ENCODE data around the gene TMIE. TPM values are rescaled to one million over a fixed set of nuclear protein-coding genes. Genes with fewer than 3 reads are reported as not detected.

Gene TMIE
- total and polyA plus RNA-seq, 2 of the 8 experiments (the other 6 are each of a cell fraction or from before 2014, with no cell fraction given): 0.45 to 0.67 TPM

GRCh38 chr3:46709721-46710120 lies 8.5 kb downstream of the TMIE start:
- H3K36me3 ChIP-seq (ENCODE audit: control insufficient read depth in 2 of 4, insufficient read depth in 4 of 4, low read length in 3 of 4): no peaks in the 10 kb centered on the region
- no peaks in the 10 kb centered on the region; a peak in 2 of 7 replicates for H3K27me3 ChIP-seq (replicated peaks in 1 of 4; ENCODE audit: control insufficient read depth in 3 of 4, extremely low read depth in 1 of 4, insufficient read depth in 3 of 4, low read length in 3 of 4)
- no peak overlapping the region for H3K4me3 ChIP-seq (ENCODE audit: extremely low read depth in 1 of 4, insufficient read depth in 2 of 4, low read depth in 3 of 4, low read length in 4 of 4)
- no peak overlapping the region for H2BK5ac ChIP-seq (ENCODE audit: low read depth, low read length)
- FAIRE-seq: no peak
- no peak overlapping the region for H3K27ac ChIP-seq (ENCODE audit: low read depth, low read length)
- peaks cover 2 to 4% of the 10 kb centered on the region in 2 experiments for H4K20me1 ChIP-seq (replicated peaks in 1 of 2; ENCODE audit: control insufficient read depth in 1 of 2, insufficient read depth in 2 of 2, low read length in 2 of 2)
- no peak overlapping the region for H3K4ac ChIP-seq (replicated peaks; ENCODE audit: insufficient read length, low read depth, low read length)
- H2BK12ac ChIP-seq (ENCODE audit: low read depth, low read length): no peak overlapping the region
- no peak for DNase-seq (ENCODE audit: low read depth in 1 of 2, low spot score in 2 of 2)
- no peak overlapping the region for H3K9ac ChIP-seq (replicated peaks in 1 of 4; ENCODE audit: extremely low read depth in 1 of 4, low read depth in 3 of 4, low read length in 3 of 4)
- 83% methylated on average over 6 of the region's 6 CpGs; no CpG with 5 or more reads in 1 of the 2 experiments for WGBS, 2 experiments (ENCODE audit: extremely low coverage in 1 of 2, insufficient coverage in 1 of 2, insufficient read length in 1 of 2, insufficient replicate concordance in 2 of 2, low coverage in 1 of 2, low lambda C conversion rate in 2 of 2, missing lambda C conversion rate in 1 of 2)
- no peaks in the 10 kb centered on the region for H3K79me2 ChIP-seq (ENCODE audit: control insufficient read depth in 1 of 2, insufficient read depth in 2 of 2, low read length in 2 of 2)
- H2AK5ac ChIP-seq (ENCODE audit: low read depth, low read length): no peak overlapping the region
- H3K23me2 ChIP-seq (ENCODE audit: low read depth, low read length): no peaks in the 10 kb centered on the region
- H4K8ac ChIP-seq (ENCODE audit: extremely low read depth, insufficient read depth, low read length): no peak overlapping the region
- no peaks in the 10 kb centered on the region for H3K9me3 ChIP-seq (ENCODE audit: insufficient read depth in 2 of 2, low read depth in 1 of 2, low read length in 1 of 2)
- no peak overlapping the region for H3K23ac ChIP-seq (ENCODE audit: insufficient read length)
- no peaks in the 10 kb centered on the region for H3K79me1 ChIP-seq (ENCODE audit: low read depth, low read length)
- ChIA-PET CTCF (ENCODE audit: partially characterized antibody) (interaction anchor here (0.9 to 6.5 kb wide), 13 partner anchors 8 to 225 kb away, joined by 4 to 91 read pairs (median 8); partner anchors contain the start of gene PRSS50), POLR2A (ENCODE audit: partially characterized antibody) (no interaction called here)
- H2AFZ ChIP-seq (ENCODE audit: low read length): no peak overlapping the region
- no peak overlapping the region for H4K91ac ChIP-seq (replicated peaks; ENCODE audit: insufficient read length, low read length)
- H3K14ac ChIP-seq (ENCODE audit: insufficient read length): no peak overlapping the region
- peaks cover 0 to 6% (median 0%) of the 10 kb centered on the region in 4 experiments; a peak in 1 of 7 replicates for H3K4me1 ChIP-seq (replicated peaks in 1 of 4; ENCODE audit: control insufficient read depth in 3 of 4, insufficient read depth in 4 of 4, low read length in 3 of 4)
- H3K56ac ChIP-seq (replicated peaks; ENCODE audit: insufficient read length, low read depth, low read length): no peak overlapping the region
- H2BK120ac ChIP-seq (replicated peaks; ENCODE audit: low read depth, low read length): no peak overlapping the region
- no peak overlapping the region for H2BK15ac ChIP-seq (ENCODE audit: low read length)
- H2BK20ac ChIP-seq (ENCODE audit: low read length): no peak overlapping the region
- H3K18ac ChIP-seq (ENCODE audit: extremely low read depth, low read length): no peak overlapping the region
- no peak overlapping the region for H3K4me2 ChIP-seq (ENCODE audit: insufficient read depth in 1 of 2, low read depth in 2 of 2, low read length in 2 of 2)
- H4K5ac ChIP-seq (ENCODE audit: insufficient read length, low read depth, low read length): no peak overlapping the region
- TF ChIP-seq BRCA1 (IDR thresholded peaks at IDR 0.05; ENCODE audit: low read depth, low read length) (no peak), E2F6 (IDR thresholded peaks at IDR 0.05) (no peak)
